ENCODE data around the gene RBP2. TPM values are rescaled to one million over a fixed set of nuclear protein-coding genes. Genes with fewer than 3 reads are reported as not detected.

The RBP2 gene
- total RNA-seq, 1 donor from 2014 or later = not detected

GRCh38 chr3:139466360-139466759 lies 10.0 kb downstream of the RBP2 start:
- Mint-ChIP-seq H3K4me3 (ENCODE audit: unreplicated experiment) (no peak overlapping the region), H3K9me3 (ENCODE audit: unreplicated experiment) (no peaks in the 10 kb centered on the region), H3K36me3 (ENCODE audit: low read depth, unreplicated experiment) (no peaks in the 10 kb centered on the region), H3K27me3 (ENCODE audit: low read depth, unreplicated experiment) (peaks cover 22% of the 10 kb centered on the region), H3K4me1 (ENCODE audit: low read depth, unreplicated experiment) (peaks cover 4% of the 10 kb centered on the region), H3K27ac (ENCODE audit: unreplicated experiment) (no peak overlapping the region)
- Histone ChIP-seq H4K20me1 (ENCODE audit: insufficient read depth, low read length) (no peaks in the 10 kb centered on the region), H3K9ac (ENCODE audit: low read length) (no peak overlapping the region), H3K79me2 (ENCODE audit: insufficient read depth, low read length) (no peaks in the 10 kb centered on the region), H3K4me2 (ENCODE audit: low read length) (no peak overlapping the region), H2AFZ (ENCODE audit: low read depth, low read length) (no peak overlapping the region), H3K4me3 (ENCODE audit: insufficient read depth, low read depth, low read length) (no peak overlapping the region), H3K4me1 (ENCODE audit: insufficient read depth, low read length) (no peaks in the 10 kb centered on the region), H3K36me3 (ENCODE audit: insufficient read depth, low read length) (no peaks in the 10 kb centered on the region), H3K27ac (ENCODE audit: low read depth, low read length) (no peak overlapping the region), H3K9me3 (ENCODE audit: insufficient read depth, low read depth, low read length) (no peaks in the 10 kb centered on the region), H3K27me3 (ENCODE audit: insufficient read depth, low read length) (no peaks in the 10 kb centered on the region)
- DNase-seq (ENCODE audit: low read depth) = no peak
- no peak for FAIRE-seq
- TF ChIP-seq EZH2 (IDR thresholded peaks at IDR 0.05; ENCODE audit: insufficient read depth, low read length) = no peak
- no peak for TF ChIP-seq CTCF (IDR thresholded peaks at IDR 0.05; ENCODE audit: insufficient read depth, low read depth, low read length)

GRCh38 chr3:139465636-139466035 lies 10.7 kb downstream of the RBP2 start:
- peaks cover 22% of the 10 kb centered on the region for H3K27me3 Mint-ChIP-seq (ENCODE audit: low read depth, unreplicated experiment)
- Histone ChIP-seq H3K79me2 (ENCODE audit: insufficient read depth, low read length) (no peaks in the 10 kb centered on the region), H3K27me3 (ENCODE audit: insufficient read depth, low read length) (no peaks in the 10 kb centered on the region), H3K27ac (ENCODE audit: low read depth, low read length) (no peak overlapping the region), H3K4me3 (ENCODE audit: insufficient read depth, low read depth, low read length) (no peak overlapping the region), H3K9ac (ENCODE audit: low read length) (no peak overlapping the region), H3K36me3 (ENCODE audit: insufficient read depth, low read length) (no peaks in the 10 kb centered on the region), H3K9me3 (ENCODE audit: insufficient read depth, low read depth, low read length) (no peaks in the 10 kb centered on the region), H2AFZ (ENCODE audit: low read depth, low read length) (no peak overlapping the region), H4K20me1 (ENCODE audit: insufficient read depth, low read length) (no peaks in the 10 kb centered on the region), H3K4me2 (ENCODE audit: low read length) (no peak overlapping the region), H3K4me1 (ENCODE audit: insufficient read depth, low read length) (no peaks in the 10 kb centered on the region)
- TF ChIP-seq CTCF (IDR thresholded peaks at IDR 0.05; ENCODE audit: insufficient read depth, low read depth, low read length) (no peak), EZH2 (IDR thresholded peaks at IDR 0.05; ENCODE audit: insufficient read depth, low read length) (no peak)
- no peaks in the 10 kb centered on the region for H3K36me3 Mint-ChIP-seq (ENCODE audit: low read depth, unreplicated experiment)
- no peak overlapping the region for H3K4me3 Mint-ChIP-seq (ENCODE audit: unreplicated experiment)
- no peak overlapping the region for H3K27ac Mint-ChIP-seq (ENCODE audit: unreplicated experiment)
- peaks cover 4% of the 10 kb centered on the region for H3K4me1 Mint-ChIP-seq (ENCODE audit: low read depth, unreplicated experiment)
- no peaks in the 10 kb centered on the region for H3K9me3 Mint-ChIP-seq (ENCODE audit: unreplicated experiment)
- FAIRE-seq (no peak), DNase-seq (ENCODE audit: low read depth) (no peak)

- no peak for DNase-seq (ENCODE audit: low read depth)
- Histone ChIP-seq H3K4me3 (ENCODE audit: insufficient read depth, low read depth, low read length) (no peak overlapping the region), H3K4me2 (ENCODE audit: low read length) (no peak overlapping the region), H3K9me3 (ENCODE audit: insufficient read depth, low read depth, low read length) (no peaks in the 10 kb centered on the region), H3K9ac (ENCODE audit: low read length) (no peak overlapping the region), H3K27me3 (ENCODE audit: insufficient read depth, low read length) (no peaks in the 10 kb centered on the region), H4K20me1 (ENCODE audit: insufficient read depth, low read length) (no peaks in the 10 kb centered on the region), H3K36me3 (ENCODE audit: insufficient read depth, low read length) (no peaks in the 10 kb centered on the region), H2AFZ (ENCODE audit: low read depth, low read length) (no peak overlapping the region), H3K4me1 (ENCODE audit: insufficient read depth, low read length) (no peaks in the 10 kb centered on the region), H3K79me2 (ENCODE audit: insufficient read depth, low read length) (no peaks in the 10 kb centered on the region), H3K27ac (ENCODE audit: low read depth, low read length) (no peak overlapping the region)
- Mint-ChIP-seq H3K4me1 (ENCODE audit: low read depth, unreplicated experiment) (peaks cover 4% of the 10 kb centered on the region), H3K27ac (ENCODE audit: unreplicated experiment) (no peak overlapping the region), H3K4me3 (ENCODE audit: unreplicated experiment) (no peak overlapping the region), H3K9me3 (ENCODE audit: unreplicated experiment) (no peaks in the 10 kb centered on the region), H3K36me3 (ENCODE audit: low read depth, unreplicated experiment) (no peaks in the 10 kb centered on the region), H3K27me3 (ENCODE audit: low read depth, unreplicated experiment) (peaks cover 15% of the 10 kb centered on the region)
- no peak for TF ChIP-seq CTCF (IDR thresholded peaks at IDR 0.05; ENCODE audit: insufficient read depth, low read depth, low read length)
- TF ChIP-seq EZH2 (IDR thresholded peaks at IDR 0.05; ENCODE audit: insufficient read depth, low read length) = no peak
- no peak for FAIRE-seq
Measured at GRCh38 chr3:139463466-139463865, 12.8 kb downstream of the RBP2 start.
